NCI-H1436 treated with DMSO at 0.1 percent for 48 hours (cell line): ENCODE results near the gene UGDH.

ENCODE experiments used
- DNase-seq: peaks from one replicate; lab custom pipeline; 2025; lab: John Stamatoyannopoulos, UW

UGDH gene

GRCh38 chr4:39452153-39452859, 74.9 kb downstream of the UGDH start:
- DNase-seq: no peak

GRCh38 chr4:39451423-39452023, 75.7 kb downstream of the UGDH start:
- DNase-seq: no peak

- DNase-seq: no peak
Observed at GRCh38 chr4:39450618-39451017, 76.6 kb downstream of the UGDH start.
